NCI-H345 treated with DMSO at 0.1 percent for 48 hours (cell line): Measurements from ENCODE around the gene TUBB4B.

Source experiments
- DNase-seq: peaks from one replicate; lab custom pipeline; 2025; ENCODE audit not compliant: unreplicated experiment; lab: John Stamatoyannopoulos, UW

Gene TUBB4B

DNA sequence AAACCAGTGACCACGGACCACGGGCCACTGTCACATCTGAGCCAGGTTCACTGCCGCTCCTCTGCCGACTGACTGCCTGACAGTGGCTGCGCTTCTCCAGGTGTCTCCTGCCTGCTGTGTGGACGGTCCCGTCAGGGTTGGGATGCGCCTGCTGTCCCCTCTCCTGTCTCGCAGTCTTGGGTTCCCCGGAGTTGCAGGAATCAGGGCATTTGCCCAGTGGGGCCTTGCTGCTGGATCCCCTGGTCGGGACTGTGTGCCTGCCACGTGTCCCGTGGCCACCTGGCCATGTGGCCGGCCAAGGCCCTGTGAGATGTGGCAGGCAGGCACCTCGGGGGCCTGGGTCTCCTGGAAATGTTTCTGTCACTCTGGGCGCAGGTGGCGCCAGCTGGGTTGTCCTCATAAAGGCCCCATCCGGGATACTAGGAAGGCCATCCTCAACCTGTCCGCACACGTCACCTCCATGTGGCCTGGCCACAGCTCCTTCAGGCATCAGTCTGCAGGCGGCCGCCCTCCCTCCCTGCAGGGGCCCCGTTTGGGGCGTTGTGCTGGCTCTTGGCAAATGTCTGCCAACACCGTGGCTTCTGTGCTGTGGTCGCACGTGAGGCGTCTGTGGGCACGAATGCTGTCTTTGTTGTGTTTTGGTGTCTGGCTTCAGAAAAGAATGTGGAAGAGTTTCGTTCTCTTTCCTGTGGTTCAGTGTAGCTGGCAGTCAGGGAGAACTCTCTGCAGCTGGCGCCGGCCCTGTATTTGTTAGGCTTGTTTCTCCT is 30.0 kb downstream of the TUBB4B start:
- DNase-seq: no peak

DNA sequence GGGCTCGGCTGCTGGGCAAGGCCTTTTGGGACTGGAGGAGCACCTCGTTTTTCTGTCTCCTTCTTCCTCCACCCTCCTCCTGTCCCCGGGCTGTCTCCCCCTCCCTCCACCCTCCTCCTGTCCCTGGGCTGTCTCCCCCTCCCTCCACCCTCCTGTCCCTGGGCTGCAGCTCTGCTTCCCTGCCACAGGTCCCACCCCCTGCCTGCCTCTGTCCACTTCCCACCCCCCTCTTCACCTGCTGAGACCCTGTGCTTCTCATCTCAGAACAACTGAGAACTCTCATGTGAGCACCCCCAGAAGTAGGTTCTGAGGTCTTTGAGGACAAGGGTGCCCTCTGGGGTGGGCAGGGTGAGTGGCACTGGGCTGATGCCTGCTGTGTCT is 30.6 kb downstream of the TUBB4B start:
- no peak for DNase-seq

DNA sequence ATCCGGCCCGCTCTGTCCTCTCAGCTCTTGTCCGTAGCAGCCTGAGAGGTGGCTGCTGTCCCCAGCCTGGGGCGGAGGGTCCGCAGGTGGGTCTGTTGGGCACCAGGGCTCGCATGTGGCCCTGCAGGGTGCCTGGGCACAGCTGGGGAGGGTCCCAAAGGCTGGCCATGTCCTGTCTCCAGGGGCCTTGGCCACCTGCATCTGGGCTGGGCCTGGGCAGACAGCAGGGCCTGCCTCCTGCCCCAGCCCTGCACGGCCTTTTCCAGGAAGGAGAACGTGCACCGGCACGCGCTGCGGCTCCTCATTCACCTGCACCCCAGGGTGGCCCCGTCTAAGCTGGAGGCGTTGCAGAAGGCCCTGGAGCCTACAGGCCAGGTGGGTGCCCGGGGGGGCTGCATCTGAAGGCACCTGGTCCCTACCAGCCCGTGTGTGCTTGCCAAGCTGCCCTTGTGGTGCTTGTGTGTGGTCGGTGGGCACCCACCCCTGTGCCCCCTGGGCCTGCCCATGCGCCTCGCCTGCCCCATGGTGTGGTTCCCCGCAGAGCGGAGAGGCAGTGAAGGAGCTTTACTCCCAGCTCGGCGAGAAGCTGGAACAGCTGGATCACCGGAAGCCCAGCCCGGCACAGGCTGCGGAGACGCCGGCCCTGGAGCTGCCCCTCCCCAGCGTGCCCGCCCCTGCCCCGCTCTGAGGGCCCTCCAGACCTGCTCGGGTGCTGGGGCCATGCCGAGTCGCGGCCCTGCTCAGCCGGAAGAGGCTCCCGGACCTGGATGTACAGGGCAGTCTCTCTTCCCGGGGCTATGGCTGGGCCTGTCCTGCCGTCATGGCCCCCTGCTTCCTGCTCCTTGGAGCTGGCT is 31.4 kb downstream of the TUBB4B start:
- DNase-seq: peak; percentile 39

DNA sequence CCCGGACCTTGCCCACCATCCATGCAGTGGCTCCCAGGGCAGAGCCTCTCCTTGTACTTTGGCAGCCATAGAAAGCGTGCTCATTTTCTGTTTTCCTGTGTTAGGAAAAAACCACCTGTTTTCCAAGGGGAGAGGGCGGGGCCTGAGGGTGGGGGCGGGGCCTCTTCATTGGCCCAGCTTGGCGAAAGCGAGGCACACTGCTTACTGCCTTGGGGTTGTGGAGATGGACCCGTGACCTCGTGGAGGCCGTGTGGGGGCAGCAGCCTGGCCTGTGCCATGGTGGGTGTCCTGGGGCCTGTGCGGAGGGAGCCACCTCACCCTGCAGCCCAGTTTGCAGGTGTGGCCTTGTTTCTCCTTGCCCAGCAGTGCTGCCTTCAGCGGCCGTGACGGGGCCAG is 32.0 kb downstream of the TUBB4B start:
- no peak for DNase-seq

DNA sequence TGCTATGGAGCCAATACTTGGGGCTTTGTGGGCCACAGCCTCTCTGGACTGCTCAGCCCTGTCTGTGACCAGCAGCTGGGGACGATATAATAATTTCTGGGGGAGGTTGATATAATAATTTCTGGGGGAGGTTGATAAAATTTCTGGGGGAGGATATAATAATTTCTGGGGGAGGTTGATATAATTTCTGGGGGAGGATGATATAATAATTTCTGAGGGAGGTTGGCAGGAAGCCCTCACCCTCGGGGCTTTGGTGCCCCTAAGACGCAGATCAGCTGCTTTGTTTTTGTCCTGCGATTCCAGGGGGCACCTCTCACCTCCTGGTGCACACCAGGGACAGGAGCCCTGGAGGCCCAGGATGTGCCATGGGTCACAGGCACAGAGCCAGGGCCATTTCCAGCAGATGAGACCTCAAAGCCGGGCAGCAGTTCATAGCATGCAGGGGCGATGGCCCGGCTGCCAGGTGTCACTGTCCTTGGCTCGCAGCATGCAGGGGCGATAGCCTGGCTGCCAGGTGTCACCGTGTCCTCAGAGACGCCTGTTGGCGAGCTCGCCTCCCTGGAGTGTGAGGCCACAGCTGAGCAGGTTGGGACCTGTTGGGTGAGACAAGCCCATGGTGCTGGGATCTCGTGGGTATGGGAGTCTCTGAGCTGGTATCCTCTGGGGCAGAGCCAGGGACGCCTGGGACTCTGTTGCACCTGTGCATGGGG is 32.7 kb downstream of the TUBB4B start:
- DNase-seq: no peak

DNA sequence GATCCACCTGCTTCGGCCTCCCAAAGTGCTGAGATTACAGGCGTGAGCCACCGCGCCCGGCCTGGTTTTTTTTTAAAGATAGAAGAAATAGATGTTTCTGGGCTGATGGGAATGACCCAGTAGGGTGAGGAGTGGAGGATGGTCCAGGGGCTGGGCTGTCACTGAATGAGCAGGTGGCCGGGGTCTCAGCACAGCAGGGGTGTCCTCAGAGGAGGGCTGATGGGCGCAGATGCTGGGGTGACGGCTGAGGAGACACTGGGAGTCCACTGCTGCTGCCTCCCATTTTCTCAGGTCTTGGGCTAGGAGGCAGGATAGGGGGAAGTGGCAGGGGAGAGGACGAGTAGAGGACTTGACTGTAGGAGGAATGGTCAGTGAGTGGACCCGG is 34.1 kb downstream of the TUBB4B start:
- no peak for DNase-seq

DNA sequence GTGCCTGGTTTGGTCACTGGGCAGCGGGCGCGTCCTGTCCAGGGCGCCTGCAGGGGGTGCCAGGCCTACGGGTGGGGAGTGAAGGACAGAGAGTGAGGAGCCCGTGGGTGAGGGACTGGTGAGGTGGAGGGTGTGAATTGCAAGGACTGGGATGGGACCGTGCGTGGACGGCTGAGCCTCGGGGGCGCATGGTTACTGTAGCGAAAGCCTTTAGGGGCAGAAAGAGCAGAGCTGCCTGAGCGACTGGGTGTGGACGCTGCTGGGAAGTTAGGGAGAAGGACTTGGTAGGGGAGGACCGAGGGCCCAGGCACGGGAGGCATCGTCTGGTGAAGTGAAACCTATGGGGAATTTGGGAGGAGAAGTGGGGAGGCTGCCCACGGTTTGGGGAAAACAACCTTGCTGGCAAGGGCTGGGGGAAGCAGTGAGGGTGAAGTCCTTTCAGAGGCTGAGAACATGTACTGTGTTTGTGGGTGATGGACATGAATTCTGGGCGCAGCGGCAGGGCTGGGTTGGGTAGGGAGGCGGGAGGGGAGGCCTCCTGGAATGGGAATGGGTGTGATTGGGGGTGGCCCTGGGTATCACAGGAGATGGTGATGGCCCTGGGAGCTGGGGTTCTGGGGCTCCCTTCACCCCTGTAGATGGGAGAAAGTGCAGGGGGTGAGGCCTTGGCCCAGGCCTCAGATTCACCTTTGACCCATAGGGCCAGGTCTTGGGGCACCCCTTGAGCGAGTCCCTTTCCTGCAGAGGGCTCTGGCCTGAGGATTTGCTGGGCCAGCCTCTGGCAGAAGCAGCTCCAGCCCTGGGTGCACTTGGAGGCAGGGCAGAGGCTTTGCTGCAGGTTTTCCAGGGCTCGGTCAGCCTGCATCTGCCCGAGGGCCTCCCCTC is 34.7 kb downstream of the TUBB4B start:
- no peak for DNase-seq

DNA sequence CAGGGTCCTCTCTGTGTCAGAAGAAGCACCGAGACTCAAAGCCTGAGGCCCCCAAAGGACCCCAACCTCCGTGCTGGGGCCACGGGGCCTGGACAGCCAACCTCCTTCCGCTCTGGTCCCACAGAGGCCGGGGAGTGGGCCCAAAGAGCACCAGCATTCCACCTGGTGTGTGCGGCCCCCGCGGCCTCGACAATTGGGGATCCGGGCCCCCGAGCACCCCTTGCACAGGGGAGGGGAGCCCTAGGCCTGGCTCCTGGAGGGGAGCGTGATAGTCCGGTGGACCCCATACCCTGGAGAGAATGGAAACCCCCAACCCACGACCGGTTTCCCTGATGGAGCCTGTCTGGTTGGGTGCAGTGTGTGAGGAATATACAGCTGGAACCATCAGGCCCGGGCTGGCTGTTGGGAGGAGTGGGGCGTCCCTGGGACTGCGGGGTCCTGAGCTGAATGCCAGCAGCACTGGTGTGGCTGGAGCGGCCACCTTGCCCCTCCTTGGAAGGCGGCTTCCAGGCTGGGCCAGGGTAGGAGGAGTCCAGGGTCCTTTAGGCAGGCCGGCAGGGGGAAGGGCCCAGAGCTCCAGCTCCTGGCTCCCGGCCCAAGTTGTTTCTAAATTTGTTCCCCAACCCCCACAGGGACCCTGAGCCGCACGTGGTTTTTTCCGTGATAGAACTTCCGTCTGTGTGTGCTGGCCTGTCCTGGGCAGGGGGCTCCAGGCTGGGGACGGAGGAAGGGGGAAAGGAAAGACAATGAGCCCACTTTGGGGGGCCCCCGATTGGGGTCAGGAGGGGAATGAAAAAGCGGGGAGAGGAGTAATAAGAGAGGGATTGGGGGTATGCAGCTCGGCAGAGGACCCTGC is 35.6 kb downstream of the TUBB4B start:
- no peak for DNase-seq

DNA sequence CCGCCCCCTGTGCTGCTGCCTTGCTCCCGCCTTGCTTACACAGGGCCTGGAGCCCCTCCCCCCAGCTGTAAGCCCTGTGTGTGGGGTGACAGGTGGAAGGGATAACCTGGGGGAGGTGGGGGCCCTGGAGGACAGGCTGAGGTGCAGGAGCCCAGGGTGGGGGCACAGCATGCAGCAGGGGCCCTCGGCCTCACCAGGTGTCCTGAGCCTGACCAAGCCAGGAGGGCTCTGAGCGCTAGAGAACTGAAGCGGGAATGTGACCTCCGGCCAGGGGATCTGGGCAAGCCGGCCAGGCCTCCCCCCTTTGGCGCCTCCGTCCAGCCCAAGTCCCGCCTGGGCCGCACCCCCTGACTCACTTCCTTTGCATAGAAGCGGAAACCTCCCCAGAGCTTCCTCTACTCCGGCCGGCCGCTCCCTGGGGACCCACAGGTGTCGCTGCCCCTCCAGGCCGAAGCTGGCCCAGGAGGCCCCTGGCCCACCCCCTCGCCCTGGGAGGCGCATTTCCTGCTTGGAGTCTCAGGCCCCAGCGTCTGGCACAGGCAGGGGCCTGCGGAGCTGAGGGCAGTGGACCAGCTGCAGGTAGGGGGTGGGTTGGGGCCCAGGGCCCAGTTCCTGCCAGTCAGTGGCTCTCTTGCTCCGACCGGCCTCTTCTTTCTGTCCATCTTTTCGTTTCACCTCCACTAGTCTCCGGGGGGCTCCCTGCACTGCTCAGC is 36.4 kb downstream of the TUBB4B start, which contains the start of gene TOR4A:
Gene TOR4A (plus strand): TSS at position 398 of the 713 bp plus-strand sequence. CDS start 964 bp downstream, outside the sequence.
- DNase-seq: no peak

DNA sequence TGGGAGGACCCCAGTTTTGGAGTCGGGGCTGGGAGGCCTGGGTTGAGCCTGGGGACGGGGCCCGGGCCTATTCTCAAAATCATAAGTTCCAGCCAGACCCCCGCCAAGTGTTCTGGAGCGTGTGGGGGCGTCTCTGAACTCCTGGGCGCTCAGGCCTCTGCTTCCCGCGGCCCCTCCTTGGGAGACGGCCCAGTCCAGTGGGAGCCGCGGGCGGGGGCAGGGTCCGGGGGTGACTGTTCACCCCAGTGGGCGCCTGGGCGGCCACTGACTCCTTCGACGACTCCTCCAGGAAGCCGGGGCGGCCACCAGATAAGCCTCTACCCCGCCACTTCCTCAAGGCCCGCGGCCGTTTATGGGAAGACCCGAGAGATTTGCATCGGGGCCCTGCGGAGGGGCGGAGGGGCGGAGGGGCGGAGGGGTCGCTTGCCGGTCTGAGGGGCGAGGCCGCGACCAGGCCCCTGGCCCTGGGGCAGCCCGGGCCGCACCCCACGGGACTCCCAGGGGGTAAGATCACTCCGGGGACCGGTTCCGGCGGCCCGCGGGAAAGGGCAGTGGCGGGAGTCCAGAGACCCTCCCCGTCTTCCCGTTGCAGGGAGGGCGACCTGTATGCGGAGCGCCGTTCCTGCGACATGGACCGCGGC is 37.1 kb downstream of the TUBB4B start:
- no peak for DNase-seq

DNA sequence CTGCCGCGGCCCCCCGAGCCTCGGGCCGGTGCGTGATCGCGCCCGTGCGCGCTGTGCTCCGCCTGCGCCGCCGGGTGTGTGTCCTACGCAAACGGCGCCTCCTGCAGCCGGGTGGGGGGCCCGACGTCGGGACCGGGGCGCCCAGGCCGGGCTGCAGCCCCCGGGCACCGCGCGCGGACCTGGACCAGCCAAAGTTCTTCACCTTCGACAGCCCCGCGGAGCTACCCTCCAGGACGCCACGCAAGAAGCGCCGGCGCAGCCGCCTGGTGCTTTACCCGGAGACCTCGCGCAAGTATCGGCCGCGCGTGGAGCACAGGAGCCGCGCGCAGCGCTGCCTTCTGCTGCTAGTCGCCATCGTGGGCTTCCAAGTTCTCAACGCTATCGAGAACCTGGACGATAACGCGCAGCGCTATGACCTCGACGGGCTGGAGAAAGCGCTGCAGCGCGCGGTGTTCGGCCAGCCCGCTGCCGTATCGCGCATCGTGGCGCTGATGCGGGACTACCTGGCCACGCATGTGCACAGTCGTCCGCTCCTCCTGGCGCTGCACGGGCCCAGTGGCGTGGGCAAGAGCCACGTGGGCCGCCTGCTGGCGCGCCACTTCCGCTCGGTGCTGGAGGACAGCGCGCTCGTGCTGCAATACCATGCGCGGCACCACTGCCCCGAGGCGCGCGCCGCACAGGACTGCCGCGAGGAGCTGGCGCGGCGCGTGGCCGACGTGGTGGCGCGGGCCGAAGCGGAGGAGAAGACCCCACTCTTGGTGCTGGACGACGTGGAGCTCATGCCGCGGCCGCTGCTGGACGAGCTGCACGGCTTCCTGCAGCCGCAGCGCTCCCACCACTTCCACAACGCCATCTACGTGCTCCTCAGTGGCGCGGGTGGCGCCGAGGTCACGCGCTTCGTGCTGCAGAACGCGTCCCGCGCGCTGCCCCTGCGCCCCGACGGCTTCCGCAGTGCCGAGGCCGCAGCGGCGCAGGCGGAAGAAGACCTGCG is 37.9 kb downstream of the TUBB4B start:
- DNase-seq: no peak

DNA sequence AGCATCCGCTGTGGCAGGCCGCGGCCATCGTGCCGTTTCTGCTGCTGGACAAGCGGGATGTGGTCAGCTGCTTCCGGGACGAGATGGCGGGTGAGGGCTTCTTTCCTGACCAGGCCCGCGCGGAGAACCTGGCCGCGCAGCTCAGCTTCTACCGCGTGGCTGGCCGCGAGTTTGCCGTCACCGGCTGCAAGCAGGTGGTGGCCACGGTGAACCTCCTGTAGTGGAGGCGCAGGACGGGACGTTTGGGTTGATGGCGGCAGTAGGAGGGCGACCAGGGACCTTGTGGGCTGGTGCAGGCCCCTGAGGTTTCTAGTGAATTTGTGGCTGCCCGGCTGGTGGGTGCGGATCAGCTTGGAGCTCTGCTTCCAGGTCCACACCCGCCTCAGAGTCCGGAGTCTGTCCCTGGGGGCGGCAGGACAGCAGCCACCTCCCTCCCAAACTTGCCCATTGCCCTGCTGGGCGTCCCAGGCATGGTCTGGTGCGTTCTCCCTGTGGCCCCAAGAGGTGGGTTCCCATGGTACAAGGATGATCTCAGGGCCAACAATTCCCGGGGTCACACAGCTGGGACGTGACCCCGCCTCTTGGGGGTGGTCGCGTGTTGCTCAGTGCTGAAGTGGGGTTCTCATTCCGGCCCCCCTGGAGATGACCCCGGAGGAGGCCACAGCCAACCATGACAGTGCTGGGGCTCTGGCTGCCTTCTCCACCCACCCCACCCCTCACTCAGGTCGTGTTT is 38.8 kb downstream of the TUBB4B start:
- no peak for DNase-seq

DNA sequence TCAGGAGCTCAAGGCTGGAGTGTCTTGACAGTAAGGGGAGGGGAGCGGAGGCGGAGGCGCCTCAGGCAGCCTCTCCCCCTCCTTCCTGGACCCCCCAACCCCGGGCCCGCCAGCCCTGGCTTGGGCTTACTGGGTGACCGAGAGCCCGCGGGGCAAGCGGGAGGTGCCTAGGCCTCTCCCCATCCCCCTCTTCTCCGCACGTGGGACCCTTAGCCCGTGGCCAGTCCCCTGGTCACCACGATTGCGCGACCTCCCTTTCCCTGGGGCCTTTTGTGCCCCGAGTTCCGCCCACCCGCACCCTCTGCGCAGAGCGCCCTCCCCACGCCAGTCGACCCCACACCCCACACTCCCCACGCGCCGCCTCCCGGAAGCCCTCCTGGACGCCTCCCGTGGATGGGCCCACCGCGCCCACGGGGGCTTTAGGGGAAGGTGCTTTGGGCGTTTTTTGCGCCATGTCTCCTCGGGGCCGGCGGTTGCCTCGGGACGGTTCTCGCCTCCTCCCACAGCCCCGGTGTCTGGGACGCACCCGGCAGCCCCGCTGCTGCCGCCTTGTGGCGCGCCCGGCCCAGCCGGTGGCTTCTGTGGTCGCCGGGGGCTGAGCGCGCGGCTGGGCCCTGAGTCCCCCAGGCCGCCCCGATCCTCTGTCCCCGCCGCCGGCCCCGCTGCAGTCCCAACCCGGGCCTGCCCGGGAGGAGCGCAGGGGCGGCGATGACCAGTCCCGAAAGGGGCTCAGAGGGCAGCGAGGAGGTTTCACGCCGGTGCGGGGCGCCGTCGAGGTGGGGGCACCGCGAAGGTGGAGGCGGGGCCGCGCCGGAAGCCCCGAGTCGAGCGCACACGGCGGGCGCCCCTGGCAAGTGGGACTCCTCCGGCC is 39.6 kb downstream of the TUBB4B start:
- DNase-seq: no peak

DNA sequence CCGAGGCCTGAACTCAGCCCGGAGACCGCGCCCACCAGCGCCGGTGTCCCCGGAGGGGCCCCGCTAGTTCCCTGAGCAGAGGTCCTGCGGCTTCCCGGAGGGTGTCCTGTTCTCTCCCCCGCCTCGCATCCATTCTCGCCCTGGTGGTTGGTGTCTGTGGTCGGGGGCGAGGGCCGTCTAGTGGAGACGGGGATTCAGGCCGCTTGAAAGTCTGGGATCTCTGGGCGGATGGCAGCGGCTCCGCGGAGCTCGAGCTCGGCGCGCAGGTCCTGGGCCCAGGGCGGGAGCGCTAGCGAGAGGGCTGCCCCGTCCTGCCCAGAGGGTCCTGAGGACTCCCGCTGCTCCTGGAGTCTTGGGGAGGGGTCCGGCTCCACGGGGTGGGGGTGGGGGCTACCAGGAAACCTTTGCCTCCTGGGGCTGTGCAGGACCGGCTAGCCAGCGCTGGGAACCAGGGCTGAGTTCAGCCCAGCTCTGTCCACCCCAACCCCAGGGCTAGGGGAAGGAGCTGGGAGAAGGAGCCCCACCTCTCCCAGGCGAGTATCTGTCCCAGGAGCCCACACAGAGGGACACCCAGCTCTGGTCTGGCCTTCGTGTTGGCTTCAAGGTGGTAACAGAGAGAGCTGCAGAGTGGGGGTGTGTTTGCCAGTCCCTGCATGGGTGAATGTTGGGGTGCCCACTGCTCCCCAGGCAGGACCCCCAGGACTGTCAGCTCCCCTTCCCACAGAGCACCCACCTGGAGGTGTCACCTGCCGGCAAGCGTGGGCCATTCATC is 40.4 kb downstream of the TUBB4B start:
- no peak for DNase-seq

DNA sequence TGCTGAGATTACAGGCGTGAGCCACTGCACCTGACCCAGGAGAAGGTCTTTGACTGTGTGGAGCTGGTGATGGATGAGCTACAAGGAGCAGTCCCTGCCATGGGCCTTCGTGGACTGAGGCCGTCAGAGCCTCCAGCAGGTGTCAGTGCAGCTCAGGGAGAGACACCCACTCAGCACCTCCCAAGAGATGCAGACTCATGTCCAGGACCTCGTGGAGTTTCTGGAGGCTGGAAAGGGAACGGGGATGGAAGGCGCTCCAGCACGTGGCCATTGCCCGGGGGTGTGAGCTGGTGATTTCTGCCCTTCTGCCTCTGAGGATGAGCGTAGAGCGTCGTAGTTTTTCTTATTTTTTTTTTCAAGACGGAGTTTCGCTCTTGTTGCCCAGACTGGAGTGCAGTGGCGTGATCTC is 45.9 kb downstream of the TUBB4B start:
- DNase-seq: peak; percentile 33
